ENCODE data around the gene POGLUT3. TPM values are rescaled to one million over a fixed set of nuclear protein-coding genes. Genes with fewer than 3 reads are reported as not detected.

The POGLUT3 gene
- 10 to 100 TPM; 18.8 to 24.0 (median 19.6) TPM for total RNA-seq

DNA sequence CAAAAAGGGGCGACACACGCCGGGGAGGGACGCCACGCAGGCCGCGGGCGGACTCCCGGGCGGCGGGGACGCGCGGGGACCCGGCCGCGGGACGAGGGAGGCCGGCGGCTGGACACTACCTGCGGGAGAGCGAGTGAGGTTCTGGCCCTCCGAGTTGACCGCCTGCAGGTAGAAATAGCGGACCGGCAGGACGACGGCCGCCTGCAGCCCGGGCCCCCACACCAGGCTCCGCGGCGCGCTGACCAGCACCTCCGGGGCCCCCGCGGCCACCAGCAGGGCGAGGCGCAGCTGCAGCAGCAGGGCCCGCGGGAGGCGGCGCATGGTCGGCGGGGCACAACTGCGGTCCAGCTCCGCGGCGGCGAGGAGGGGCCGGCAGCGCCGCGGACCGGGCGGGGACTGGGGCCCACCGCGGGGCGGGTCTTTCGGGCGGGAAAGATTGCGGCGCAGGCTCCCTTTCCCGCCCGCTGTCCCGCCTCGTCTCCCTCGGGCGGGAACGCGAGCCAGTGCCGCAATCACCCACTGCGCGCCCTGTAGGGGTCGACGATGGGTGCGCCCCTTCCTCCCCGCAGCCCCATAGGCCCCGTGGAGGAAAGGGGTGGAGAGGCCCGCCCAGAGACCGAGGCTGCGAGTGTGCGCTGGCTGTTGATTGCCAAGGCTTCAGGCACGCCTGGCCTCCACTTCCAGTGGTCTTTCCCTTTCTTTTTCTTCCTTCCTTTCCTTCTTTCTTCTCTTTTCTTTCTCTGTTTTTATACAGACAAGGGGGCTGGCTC, at the start of gene POGLUT3:
Gene POGLUT3 (minus strand): TSS at position 339 of the 770 bp plus-strand sequence. CDS start 18 bp downstream, at position 321.
- peaks cover 6 to 36% (median 23%) of the 10 kb centered on the region in 4 donors for H3K4me1 ChIP-seq
- H3K27me3 ChIP-seq = no peaks in the 10 kb centered on the region
- intact Hi-C loops (cut with DNase I) = loop anchor here (10.0 kb wide), 2 partner anchors 97 to 167 kb away; partner anchors contain the start of genes DDX10 and EXPH5
- no peak for TF ChIP-seq EP300 (IDR thresholded peaks at IDR 0.05)
- no peak for TF ChIP-seq CTCF (IDR thresholded peaks at IDR 0.05)
- TF ChIP-seq POLR2AphosphoS5 (IDR thresholded peaks at IDR 0.05) = peak in 1 of 2 donors; percentile 53
- TF ChIP-seq POLR2A (IDR thresholded peaks at IDR 0.05; ENCODE audit: low read depth) = no peak
- H3K9me3 ChIP-seq = no peaks in the 10 kb centered on the region
- peak within 1 kb of the TSS; percentile 97 to 99 (median 98) for H3K27ac ChIP-seq (replicated peaks in 1 of 4)
- H3K36me3 ChIP-seq = no peaks in the 10 kb centered on the region
- peak within 1 kb of the TSS; percentile 83 to 90 (median 86) for H3K4me3 ChIP-seq
- no peak for DNase-seq (ENCODE audit: extremely low spot score)
- WGBS = 0% methylated on average over 16 of the region's 84 CpGs

DNA sequence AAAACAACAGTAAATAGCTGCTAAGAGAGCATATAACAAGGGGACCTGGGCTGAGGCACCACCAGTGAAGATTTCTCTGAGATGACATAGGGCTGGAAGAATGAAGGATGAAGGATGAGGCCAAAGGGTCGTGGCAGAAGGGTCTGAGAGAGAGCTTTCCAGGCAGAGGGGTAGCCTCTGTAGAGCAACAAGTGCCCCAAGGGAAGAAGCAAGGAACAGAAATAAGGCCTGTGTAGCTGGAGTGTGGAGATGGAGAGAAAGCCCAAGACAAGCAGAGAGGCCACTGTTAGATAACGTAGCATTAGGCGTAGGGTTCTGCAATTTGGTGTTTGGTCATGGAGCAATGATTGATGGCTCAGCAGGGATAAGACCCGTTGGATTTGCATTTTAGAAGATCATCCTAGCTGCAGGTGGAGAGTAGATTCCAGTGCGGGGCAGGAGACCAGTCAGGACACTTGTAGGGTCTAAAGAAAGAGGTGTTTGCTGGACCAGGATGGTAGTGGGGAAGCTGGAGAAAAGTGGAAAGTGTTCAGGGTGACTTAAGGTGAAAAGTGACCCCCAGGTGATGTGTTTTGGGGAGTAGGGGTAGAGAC, 47.8 kb upstream of the POGLUT3 start:
- intact Hi-C loops (cut with DNase I) = no loop called here
- peaks cover 0 to 2% (median 0%) of the 10 kb centered on the region in 4 donors for H3K4me1 ChIP-seq
- no peak for DNase-seq (ENCODE audit: extremely low spot score)

DNA sequence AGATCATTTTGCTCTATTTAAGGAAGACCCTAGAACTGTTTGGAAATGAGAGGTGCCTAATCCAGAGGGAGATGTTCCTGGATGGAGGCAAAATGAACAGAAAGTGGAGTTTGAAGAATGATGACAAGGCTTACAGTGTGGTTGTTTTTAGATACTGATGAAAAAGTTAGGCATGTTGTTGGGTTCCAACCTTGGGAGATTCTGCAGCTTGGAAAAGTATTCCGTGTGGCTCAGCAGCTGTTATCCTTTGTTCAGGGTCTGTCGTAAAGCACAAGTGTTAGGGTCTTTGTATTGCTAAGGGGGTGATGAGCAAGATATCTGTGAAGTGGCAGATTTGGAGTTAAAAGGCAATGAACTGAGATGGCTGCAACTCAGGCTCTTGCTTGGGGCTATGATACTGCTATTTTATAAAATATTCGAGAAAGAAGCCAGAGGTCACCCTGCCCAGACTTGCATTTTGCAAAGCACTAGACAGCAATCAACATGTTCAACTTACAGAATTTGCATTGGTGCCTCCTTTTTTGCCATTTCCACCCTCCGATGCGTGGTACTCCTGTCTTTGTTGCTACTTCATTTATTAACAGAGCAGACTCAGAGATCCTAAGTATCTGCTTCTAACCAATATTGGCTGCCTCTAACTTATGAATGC, 45.3 kb upstream of the POGLUT3 start:
- no peaks in the 10 kb centered on the region for H3K4me1 ChIP-seq
- H3K4me3 ChIP-seq = no peak overlapping the region
- H3K27ac ChIP-seq (replicated peaks in 1 of 4) = no peak overlapping the region
- TF ChIP-seq POLR2AphosphoS5 (IDR thresholded peaks at IDR 0.05) (no peak), EP300 (IDR thresholded peaks at IDR 0.05) (no peak), POLR2A (IDR thresholded peaks at IDR 0.05; ENCODE audit: low read depth) (no peak), CTCF (IDR thresholded peaks at IDR 0.05) (no peak)
- H3K9me3 ChIP-seq = no peaks in the 10 kb centered on the region
- no peaks in the 10 kb centered on the region for H3K27me3 ChIP-seq
- H3K36me3 ChIP-seq = no peaks in the 10 kb centered on the region
- no peak for DNase-seq (ENCODE audit: extremely low spot score)
- intact Hi-C loops (cut with DNase I) = no loop called here
- WGBS = 88% methylated on average over 5 of the region's 5 CpGs

More for the DNA sequence above, 47.8 kb upstream of the POGLUT3 start:
- no peaks in the 10 kb centered on the region for H3K9me3 ChIP-seq
- 80% methylated on average over 5 of the region's 5 CpGs for WGBS
- H3K27me3 ChIP-seq = no peaks in the 10 kb centered on the region
- H3K27ac ChIP-seq (replicated peaks in 1 of 4) = no peak overlapping the region
- H3K36me3 ChIP-seq = no peaks in the 10 kb centered on the region
- H3K4me3 ChIP-seq = no peak overlapping the region
- TF ChIP-seq EP300 (IDR thresholded peaks at IDR 0.05) = no peak
- TF ChIP-seq POLR2A (IDR thresholded peaks at IDR 0.05; ENCODE audit: low read depth) = no peak
- TF ChIP-seq POLR2AphosphoS5 (IDR thresholded peaks at IDR 0.05) = no peak
- TF ChIP-seq CTCF (IDR thresholded peaks at IDR 0.05) = no peak

DNA sequence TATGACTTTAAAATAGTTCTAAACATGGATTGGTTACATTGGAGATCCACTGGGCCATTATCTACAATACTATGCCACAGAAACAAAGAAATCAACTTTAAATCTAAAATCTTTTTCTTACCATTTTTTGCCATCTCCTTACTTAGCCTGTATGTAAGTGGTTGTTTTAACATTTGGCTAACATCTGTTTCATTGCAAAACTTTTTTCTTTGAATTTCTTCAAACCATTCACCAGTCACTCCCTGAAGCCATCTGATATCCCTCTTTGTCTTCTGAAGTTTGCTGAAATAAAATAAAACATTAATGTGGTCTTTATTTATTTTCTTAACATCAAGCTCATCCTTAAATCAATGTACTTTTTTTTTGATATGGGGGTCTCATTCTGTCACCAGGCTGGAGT, 43.3 kb upstream of the POGLUT3 start:
- no peak for TF ChIP-seq EP300 (IDR thresholded peaks at IDR 0.05)
- TF ChIP-seq POLR2AphosphoS5 (IDR thresholded peaks at IDR 0.05) = no peak
- no peak for TF ChIP-seq POLR2A (IDR thresholded peaks at IDR 0.05; ENCODE audit: low read depth)
- no peak for TF ChIP-seq CTCF (IDR thresholded peaks at IDR 0.05)
- Histone ChIP-seq H3K27me3 (no peaks in the 10 kb centered on the region), H3K27ac (replicated peaks in 1 of 4) (no peak overlapping the region), H3K4me3 (no peak overlapping the region), H3K9me3 (no peaks in the 10 kb centered on the region), H3K36me3 (no peaks in the 10 kb centered on the region), H3K4me1 (no peaks in the 10 kb centered on the region)
- intact Hi-C loops (cut with DNase I) = no loop called here
- DNase-seq (ENCODE audit: extremely low spot score) = no peak

Data from esophagus muscularis mucosa (tissue), 4 donors.